DOHH2 (cell line): ENCODE results near the gene UQCC5.

Experiments used
- H3F3A ChIP-seq: fragments of 200-600 bp; sonication (generic), shearing (Covaris generic); 2 replicates; pipeline ENCODE4 v1.6.0; 2016; ENCODE audit warnings: antibody characterized with exemption, mild to moderate bottlenecking; ENCODE audit not compliant: control insufficient read depth, insufficient read depth
- H3K27ac ChIP-seq: fragments of 200-600 bp; sonication (generic); 2 replicates; pipeline ENCODE4 v1.5.1; 2014; ENCODE audit warnings: low read depth, mild to moderate bottlenecking, low read length, moderate library complexity
- H3K27me3 ChIP-seq: fragments of 200-600 bp; sonication (generic); 2 replicates; pipeline ENCODE4 v1.6.1; 2014; ENCODE audit warnings: mild to moderate bottlenecking, low read length, mixed read lengths; ENCODE audit not compliant: control insufficient read depth
- H3K36me3 ChIP-seq: fragments of 200-600 bp; sonication (generic); 2 replicates; pipeline ENCODE4 v1.6.1; 2014; ENCODE audit warnings: mild to moderate bottlenecking, low read length, moderate library complexity, mixed read lengths; ENCODE audit not compliant: control insufficient read depth
- H3K4me1 ChIP-seq: fragments of 200-600 bp; sonication (generic); 2 replicates; pipeline ENCODE4 v1.6.1; 2014; ENCODE audit warnings: mild to moderate bottlenecking, low read length, mixed read lengths; ENCODE audit not compliant: control insufficient read depth
- H3K4me2 ChIP-seq: fragments of 200-600 bp; sonication (generic); 2 replicates; pipeline ENCODE4 v1.6.0; 2014; ENCODE audit warnings: mild to moderate bottlenecking, low read length, moderate library complexity
- H3K4me3 ChIP-seq: fragments of 200-600 bp; sonication (generic); 2 replicates; pipeline ENCODE4 v1.5.1; 2014; ENCODE audit warnings: mild to moderate bottlenecking, low read length, mixed read lengths
- H3K79me2 ChIP-seq: fragments of 200-600 bp; sonication (generic); 2 replicates; pipeline ENCODE4 v1.6.1; 2014; ENCODE audit warnings: mild to moderate bottlenecking, low read length, mixed read lengths; ENCODE audit not compliant: control insufficient read depth
- H3K9me2 ChIP-seq: fragments of 200-600 bp; sonication (generic); replicated peaks from 2 replicates; pipeline ENCODE4 v1.6.1; 2014; ENCODE audit warnings: mild to moderate bottlenecking, low read length, mixed read lengths; ENCODE audit not compliant: control insufficient read depth
- H3K9me3 ChIP-seq: fragments of 200-600 bp; sonication (generic); 2 replicates; pipeline ENCODE4 v1.6.1; 2014; ENCODE audit warnings: antibody characterized with exemption, low read length, mixed read lengths; ENCODE audit not compliant: control insufficient read depth, insufficient read depth
- H4K20me1 ChIP-seq: fragments of 200-600 bp; sonication (generic); 2 replicates; pipeline ENCODE4 v1.6.0; 2014; ENCODE audit warnings: low read depth, mild to moderate bottlenecking, antibody characterized with exemption, low read length, moderate library complexity; ENCODE audit not compliant: control insufficient read depth, insufficient read depth
- CTCF ChIP-seq: fragments of 200-600 bp; sonication (generic); IDR thresholded peaks from one replicate; pipeline ENCODE4 v1.5.1; 2014; ENCODE audit warnings: antibody characterized with exemption, mild to moderate bottlenecking, low read depth, low read length; ENCODE audit not compliant: poor library complexity, severe bottlenecking
- EZH2phosphoT487 ChIP-seq: fragments of 200-600 bp; sonication (generic); IDR thresholded peaks from 2 replicates; pipeline ENCODE4 v1.6.1; 2017; ENCODE audit warnings: borderline replicate concordance, mild to moderate bottlenecking, antibody characterized with exemption, low read length, moderate library complexity, mixed read lengths

UQCC5 gene

GRCh38 chr3:52511509-52511908 lies 24.9 kb upstream of the UQCC5 start:
- Histone ChIP-seq H3K36me3 (no peaks in the 10 kb centered on the region), H4K20me1 (no peaks in the 10 kb centered on the region), H3K79me2 (no peaks in the 10 kb centered on the region), H3K4me1 (no peaks in the 10 kb centered on the region), H3K27ac (no peak overlapping the region), H3K27me3 (no peaks in the 10 kb centered on the region), H3K9me2 (no peaks in the 10 kb centered on the region), H3K4me2 (no peak overlapping the region), H3K4me3 (no peak overlapping the region), H3K9me3 (no peaks in the 10 kb centered on the region), H3F3A (no peaks in the 10 kb centered on the region)
- TF ChIP-seq EZH2phosphoT487: no peak
- TF ChIP-seq CTCF: no peak

GRCh38 chr3:52512105-52512504 lies 24.3 kb upstream of the UQCC5 start:
- no peak overlapping the region for H3K27ac ChIP-seq
- H3K9me2 ChIP-seq: no peaks in the 10 kb centered on the region
- H3K4me3 ChIP-seq: no peak overlapping the region
- H3K4me1 ChIP-seq: no peaks in the 10 kb centered on the region
- H3K27me3 ChIP-seq: no peaks in the 10 kb centered on the region
- no peaks in the 10 kb centered on the region for H4K20me1 ChIP-seq
- no peaks in the 10 kb centered on the region for H3F3A ChIP-seq
- H3K79me2 ChIP-seq: no peaks in the 10 kb centered on the region
- H3K9me3 ChIP-seq: no peaks in the 10 kb centered on the region
- no peaks in the 10 kb centered on the region for H3K36me3 ChIP-seq
- TF ChIP-seq CTCF (no peak), EZH2phosphoT487 (no peak)
- H3K4me2 ChIP-seq: no peak overlapping the region

GRCh38 chr3:52512727-52513126 lies 23.7 kb upstream of the UQCC5 start:
- Histone ChIP-seq H3F3A (no peaks in the 10 kb centered on the region), H3K4me1 (no peaks in the 10 kb centered on the region), H3K27ac (no peak overlapping the region), H4K20me1 (no peaks in the 10 kb centered on the region), H3K9me3 (no peaks in the 10 kb centered on the region), H3K9me2 (no peaks in the 10 kb centered on the region), H3K27me3 (no peaks in the 10 kb centered on the region), H3K4me3 (no peak overlapping the region), H3K79me2 (no peaks in the 10 kb centered on the region), H3K4me2 (no peak overlapping the region), H3K36me3 (no peaks in the 10 kb centered on the region)
- TF ChIP-seq EZH2phosphoT487 (no peak), CTCF (no peak)

- Histone ChIP-seq H3K79me2 (no peaks in the 10 kb centered on the region), H3K4me1 (no peaks in the 10 kb centered on the region), H3K9me2 (no peaks in the 10 kb centered on the region), H3K27me3 (no peaks in the 10 kb centered on the region), H4K20me1 (no peaks in the 10 kb centered on the region), H3F3A (no peaks in the 10 kb centered on the region), H3K4me2 (no peak overlapping the region), H3K27ac (no peak overlapping the region), H3K9me3 (no peaks in the 10 kb centered on the region), H3K36me3 (no peaks in the 10 kb centered on the region), H3K4me3 (no peak overlapping the region)
- TF ChIP-seq CTCF (no peak), EZH2phosphoT487 (no peak)
Observed at GRCh38 chr3:52513281-52513680, 23.1 kb upstream of the UQCC5 start.
